ENCODE results near the gene RAD51.

GRCh38 chr15:40759961-40760360 is 65.0 kb downstream of the RAD51 start:
- no peak for TF ChIP-seq POLR2A (IDR thresholded peaks at IDR 0.05; ENCODE audit: low read depth, low read length)
- TF ChIP-seq SPI1 (IDR thresholded peaks at IDR 0.05; ENCODE audit: low read depth, low read length) = no peak

Measured in GM12891 (cell line).